Testis (tissue), 5 donors: ENCODE results near the gene UTP4. TPM values are rescaled to one million over a fixed set of nuclear protein-coding genes. Genes with fewer than 3 reads are reported as not detected.

ENCODE experiments used
- DNase-seq: peaks from one replicate; pipeline ENCODE4 v3.0.0-alpha.2; 2019
- H3K27ac ChIP-seq, 2 donors: fragments of 200-600 bp; sonication (generic); one replicate each; pipeline ENCODE4 v1.5.1; 2019
- H3K27me3 ChIP-seq: fragments of 200-600 bp; sonication (generic); one replicate; pipeline ENCODE4 v1.5.1; 2019
- H3K36me3 ChIP-seq: fragments of 200-600 bp; sonication (generic); one replicate; pipeline ENCODE4 v1.5.1; 2017; ENCODE audit warnings: low read depth; ENCODE audit errors: missing control alignments
- H3K4me1 ChIP-seq: fragments of 200-600 bp; sonication (generic); one replicate; pipeline ENCODE4 v1.5.1; 2019
- H3K4me3 ChIP-seq, 2 donors: fragments of 200-600 bp; sonication (generic); one replicate each; pipeline ENCODE4 v1.5.1; 2017 to 2019
- H3K9me3 ChIP-seq: fragments of 200-600 bp; sonication (generic); one replicate; pipeline ENCODE4 v1.5.1; 2017
- POLR2A ChIP-seq: fragments of 450-650 bp; IDR thresholded peaks from one replicate; pipeline ENCODE4 v1.6.1; 2017; ENCODE audit warnings: antibody characterized with exemption, mild to moderate bottlenecking, moderate library complexity
- WGBS, 2 donors: methylation state at CpG; one replicate each; pipeline ENCODE4 v1.1.5; 2018; 5-methylcytosine and 5-hydroxymethylcytosine counted together
- intact Hi-C: fragments of 100-400 bp; cut with DNase I; formaldehyde crosslinking; loops from one replicate; pipeline ENCODE4 v1.15.1; 2023; ENCODE audit warnings: low total_unique reads
- long read RNA-seq, 2 donors: transcript quantifications; one replicate each; lab custom pipeline, GENCODE V29; 2026
- polyA plus RNA-seq: library from polyadenylated mRNA; stranded (reverse); fragments of 350-450 nt; fragmentation: Illumina TruSeq; extraction: RNeasy Lipid Tissue Mini Kit (QIAGEN cat#74804); gene quantifications from one replicate; pipeline ENCODE4 v1.2.3, GENCODE V29; 2014; ENCODE audit warnings: low read depth, low replicate concordance; ENCODE audit not compliant: insufficient read depth
- total RNA-seq, 2 donors: library from RNA; depleted of rRNA; stranded (reverse); fragments of >200 nt; gene quantifications; one replicate each; pipeline ENCODE4 v1.2.3, GENCODE V29; 2016
- TF ChIP-seq, protein P1 (sequence below), 3 experiments: fragments of 450-650 bp in 2 of 3; fragments of 200-600 bp in 1 of 3; sonication (generic) in 1 of 3; IDR thresholded peaks; one replicate each; pipeline ENCODE4 v1.5.1; 2016 to 2019; ENCODE audit warnings: antibody characterized with exemption in 3 of 3, mild to moderate bottlenecking in 2 of 3, moderate library complexity in 1 of 3

UTP4 gene
- total RNA-seq (10 to 100 TPM; 72.8 to 78.3 TPM), polyA plus RNA-seq (80.5 TPM)
- long read RNA-seq, donor 1, full-length matches to known transcripts, result 18 of 36 reads
- long read RNA-seq, donor 1, partial matches to known transcripts, result 18 of 36 reads
- long read RNA-seq, donor 1, other reads (novel, unspliced or antisense), result 0 of 36 reads
- long read RNA-seq, donor 2, partial matches to known transcripts, result 6 of 10 reads
- long read RNA-seq, donor 2, other reads (novel, unspliced or antisense), result 0 of 10 reads

DNA sequence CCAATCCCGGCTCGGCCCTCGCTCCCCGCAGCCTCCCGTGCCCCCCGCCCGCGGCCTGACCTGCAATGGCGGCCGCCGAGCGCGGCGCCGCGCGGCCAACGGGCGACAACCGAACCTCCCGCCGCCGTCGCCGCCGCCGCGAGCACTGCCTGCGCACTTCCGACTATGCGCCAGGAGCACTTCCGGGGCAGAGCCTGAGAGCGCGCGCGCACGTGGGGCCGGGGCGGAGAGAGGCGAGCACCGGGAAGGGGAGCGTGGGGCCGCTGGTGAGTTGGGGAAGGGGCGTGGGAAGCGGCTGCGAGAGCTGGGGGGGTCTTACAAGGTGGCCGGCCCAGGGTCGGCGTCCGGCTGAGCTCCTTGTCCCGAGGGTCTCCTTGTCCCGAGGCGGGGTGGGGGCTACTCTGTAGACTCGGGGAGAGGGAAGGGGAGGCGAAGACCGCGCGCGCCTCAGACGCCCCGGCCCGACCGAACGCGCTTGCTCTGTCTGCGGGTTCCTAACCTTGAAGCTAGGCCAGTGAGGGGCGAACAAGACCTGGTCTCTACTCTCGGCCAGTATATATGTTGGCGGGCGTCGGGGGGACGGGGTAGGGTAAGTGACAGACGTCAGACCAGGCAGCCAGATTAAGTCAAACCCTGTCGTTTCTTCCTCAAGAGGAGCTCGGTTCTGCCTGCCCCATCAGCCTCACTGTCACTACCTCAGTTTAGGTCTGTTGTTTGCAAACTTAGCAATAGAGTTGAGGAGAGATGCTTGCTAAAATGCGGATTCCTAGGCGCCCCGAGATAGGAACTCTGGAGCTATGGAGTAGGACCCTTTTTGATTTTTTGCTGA is at the start of gene UTP4, which contains the start of gene CHTF8:
Gene UTP4 (plus strand): TSS at position 226 of the 829 bp plus-strand sequence. CDS start 811 bp downstream, outside the sequence.
Gene CHTF8 (minus strand): TSS at position 165 of the 829 bp plus-strand sequence. CDS start 11,130 bp downstream, outside the sequence.
- peak within 1 kb of the TSS; percentile 94 to 97 for H3K4me3 ChIP-seq
- peak; percentile 92 for DNase-seq
- 0 to 2% methylated on average over 18 to 56 of the region's 78 CpGs for WGBS, 2 donors
- peak within 1 kb of the TSS; percentile 91 to 96 for H3K27ac ChIP-seq
- no peaks in the 10 kb centered on the region for H3K36me3 ChIP-seq
- peaks cover 30% of the 10 kb centered on the region for H3K4me1 ChIP-seq
- TF ChIP-seq, protein P1, sequence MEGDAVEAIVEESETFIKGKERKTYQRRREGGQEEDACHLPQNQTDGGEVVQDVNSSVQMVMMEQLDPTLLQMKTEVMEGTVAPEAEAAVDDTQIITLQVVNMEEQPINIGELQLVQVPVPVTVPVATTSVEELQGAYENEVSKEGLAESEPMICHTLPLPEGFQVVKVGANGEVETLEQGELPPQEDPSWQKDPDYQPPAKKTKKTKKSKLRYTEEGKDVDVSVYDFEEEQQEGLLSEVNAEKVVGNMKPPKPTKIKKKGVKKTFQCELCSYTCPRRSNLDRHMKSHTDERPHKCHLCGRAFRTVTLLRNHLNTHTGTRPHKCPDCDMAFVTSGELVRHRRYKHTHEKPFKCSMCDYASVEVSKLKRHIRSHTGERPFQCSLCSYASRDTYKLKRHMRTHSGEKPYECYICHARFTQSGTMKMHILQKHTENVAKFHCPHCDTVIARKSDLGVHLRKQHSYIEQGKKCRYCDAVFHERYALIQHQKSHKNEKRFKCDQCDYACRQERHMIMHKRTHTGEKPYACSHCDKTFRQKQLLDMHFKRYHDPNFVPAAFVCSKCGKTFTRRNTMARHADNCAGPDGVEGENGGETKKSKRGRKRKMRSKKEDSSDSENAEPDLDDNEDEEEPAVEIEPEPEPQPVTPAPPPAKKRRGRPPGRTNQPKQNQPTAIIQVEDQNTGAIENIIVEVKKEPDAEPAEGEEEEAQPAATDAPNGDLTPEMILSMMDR (IDR thresholded peaks at IDR 0.05), result peak in 1 of 3 experiments; percentile 24
- peak; percentile 68 for TF ChIP-seq POLR2A
- H3K27me3 ChIP-seq, result no peaks in the 10 kb centered on the region
- H3K9me3 ChIP-seq, result no peaks in the 10 kb centered on the region
- intact Hi-C loops, result no loop called here

DNA sequence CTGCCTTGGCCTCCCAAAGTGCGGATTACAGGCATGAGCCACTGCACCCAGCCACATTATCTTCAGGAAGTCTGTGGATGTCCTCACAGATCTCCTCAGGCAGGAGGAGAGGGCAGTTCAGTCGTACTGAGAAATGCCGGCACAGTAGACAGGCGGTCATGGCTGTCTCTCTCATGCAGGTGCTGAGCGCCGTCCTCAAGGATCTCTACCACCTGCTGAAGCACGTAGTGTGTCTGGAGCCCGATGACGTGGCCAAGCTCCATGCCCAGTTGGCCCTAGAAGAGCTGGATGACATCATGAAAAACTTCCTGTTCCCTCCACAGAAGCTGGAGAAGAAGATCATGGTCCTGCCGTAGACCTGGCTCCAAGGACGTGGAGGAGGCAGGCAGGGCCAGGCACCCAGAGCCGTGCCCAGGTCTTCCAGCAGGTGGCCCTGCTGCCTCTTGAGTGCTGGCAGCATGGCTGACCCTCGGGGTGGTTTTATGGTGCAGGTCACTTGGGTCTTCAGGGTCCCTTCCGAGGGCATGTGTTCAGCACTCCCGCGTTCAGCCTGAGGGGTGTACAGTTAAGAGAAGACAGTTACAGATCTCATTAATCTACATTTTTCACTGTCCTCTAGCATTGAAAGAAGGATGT is 49.0 kb upstream of the UTP4 start:
- Histone ChIP-seq H3K9me3 (no peaks in the 10 kb centered on the region), H3K4me3 (no peak overlapping the region), H3K4me1 (no peaks in the 10 kb centered on the region), H3K27me3 (no peaks in the 10 kb centered on the region), H3K27ac (no peak overlapping the region), H3K36me3 (no peaks in the 10 kb centered on the region)
- intact Hi-C loops, result no loop called here
- no peak for DNase-seq
- 91% methylated on average over 7 to 16 of the region's 16 CpGs for WGBS, 2 donors
- TF ChIP-seq, protein P1 (IDR thresholded peaks at IDR 0.05), result no peak
- no peak for TF ChIP-seq POLR2A

DNA sequence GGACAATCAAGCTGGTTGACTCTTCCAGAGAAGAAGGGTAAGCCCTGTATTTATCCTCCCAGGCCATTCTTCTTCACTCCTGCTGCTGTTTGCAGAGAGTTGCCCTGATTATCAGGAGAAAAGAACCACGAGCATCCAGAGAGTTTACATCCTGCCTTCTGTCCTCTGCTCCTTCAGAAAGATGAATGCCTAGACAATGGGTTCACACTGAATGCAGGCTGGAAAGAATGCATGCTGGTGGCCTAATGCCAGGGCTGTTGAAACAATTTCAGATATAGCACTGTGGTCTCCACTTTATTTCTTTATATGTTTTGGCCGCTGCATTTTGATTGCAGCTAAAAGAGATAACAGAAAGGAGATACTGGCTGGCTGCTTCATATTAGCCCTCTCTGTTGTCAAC is 48.2 kb upstream of the UTP4 start:
- no peak for DNase-seq
- WGBS, 2 donors, result 42 to 60% methylated on average over 2 of the region's 2 CpGs
- H3K27me3 ChIP-seq, result no peaks in the 10 kb centered on the region
- TF ChIP-seq, protein P1 (IDR thresholded peaks at IDR 0.05), result no peak
- TF ChIP-seq POLR2A, result no peak
- H3K4me1 ChIP-seq, result no peaks in the 10 kb centered on the region
- H3K27ac ChIP-seq, result no peak overlapping the region
- no peaks in the 10 kb centered on the region for H3K36me3 ChIP-seq
- intact Hi-C loops, result no loop called here
- no peak overlapping the region for H3K4me3 ChIP-seq
- H3K9me3 ChIP-seq, result no peaks in the 10 kb centered on the region

DNA sequence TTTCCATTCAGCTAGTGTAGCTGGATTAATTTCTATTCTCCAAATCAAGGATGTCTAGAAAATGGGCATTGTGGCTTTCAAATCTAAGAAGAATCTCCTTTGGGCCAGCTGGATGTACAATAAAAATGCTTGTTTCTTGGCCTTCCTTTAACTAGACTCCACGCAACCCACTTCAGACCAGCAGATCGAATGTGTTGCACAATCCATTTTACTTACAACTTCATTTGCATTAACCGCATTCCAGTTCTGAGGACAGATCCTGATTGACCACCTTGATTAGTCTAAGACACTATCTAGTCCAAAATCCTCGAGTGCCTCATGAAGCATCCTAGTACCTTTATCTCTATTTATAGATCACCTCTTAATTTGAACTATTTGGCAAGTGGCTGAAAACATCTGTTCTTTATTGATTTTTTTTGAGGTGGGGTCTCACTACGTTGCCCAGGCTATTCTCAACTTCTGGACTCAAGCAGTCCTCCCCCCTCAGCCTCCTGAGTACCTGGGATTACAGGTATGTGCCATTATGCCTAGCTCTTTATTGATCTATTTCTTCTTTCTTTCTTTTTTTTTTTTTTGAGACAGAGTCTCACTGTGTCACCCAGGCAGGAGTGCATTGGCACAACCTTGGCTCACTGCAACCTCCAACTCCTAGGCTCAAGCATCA is 47.3 kb upstream of the UTP4 start:
- no peak overlapping the region for H3K4me3 ChIP-seq
- DNase-seq, result no peak
- 88 to 93% methylated on average over 5 of the region's 5 CpGs for WGBS, 2 donors
- H3K36me3 ChIP-seq, result no peaks in the 10 kb centered on the region
- H3K27me3 ChIP-seq, result no peaks in the 10 kb centered on the region
- no peaks in the 10 kb centered on the region for H3K4me1 ChIP-seq
- H3K9me3 ChIP-seq, result no peaks in the 10 kb centered on the region
- TF ChIP-seq, protein P1 (IDR thresholded peaks at IDR 0.05), result no peak
- no peak for TF ChIP-seq POLR2A
- intact Hi-C loops, result no loop called here
- no peak overlapping the region for H3K27ac ChIP-seq
